Measurements from ENCODE around the gene YBX1. TPM values are rescaled to one million over a fixed set of nuclear protein-coding genes. Genes with fewer than 3 reads are reported as not detected.
A peak's percentile ranks its signal among the peaks of the same experiment; 100 is the strongest.

Gene YBX1
- total and polyA plus RNA-seq, 2 experiments from 2014 or later = 358 to 1,046 TPM

DNA sequence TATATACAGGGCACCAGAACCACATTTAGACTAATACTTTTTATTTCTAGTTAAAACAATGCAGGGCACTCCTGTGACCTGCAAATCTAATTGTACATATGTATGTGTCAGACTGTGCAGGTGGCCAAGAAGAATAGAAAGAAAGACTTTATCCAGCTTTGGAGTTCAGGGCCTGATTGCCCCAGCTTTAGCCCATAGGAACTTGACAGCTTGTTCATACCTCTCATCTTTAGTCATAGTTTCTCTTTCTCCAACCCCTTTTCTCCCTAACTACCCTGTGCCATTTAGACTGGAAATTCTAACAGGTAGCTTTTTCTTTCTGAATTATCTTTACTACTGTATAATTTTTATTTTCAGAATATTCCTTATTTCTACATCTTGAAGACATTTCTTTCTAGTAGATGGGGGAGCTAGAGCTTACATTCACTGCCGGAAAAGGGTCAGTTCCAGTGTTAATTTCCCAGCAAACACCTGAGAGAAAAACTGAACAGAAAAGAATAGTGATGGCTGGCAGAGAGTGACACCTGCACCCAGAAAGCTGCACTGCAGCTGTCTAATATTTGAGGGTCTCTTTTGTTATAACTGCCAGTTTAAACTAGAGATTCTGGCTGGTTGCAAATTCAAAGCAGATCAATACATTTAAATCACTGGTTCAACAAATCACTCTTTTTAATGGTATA lies 8.4 kb downstream of the YBX1 start:
- H3K4me3 ChIP-seq = no peak overlapping the region
- peaks cover 31% of the 10 kb centered on the region for H3K4me1 ChIP-seq (ENCODE audit: low read depth)
- no peak for TF ChIP-seq CTCF (IDR thresholded peaks at IDR 0.05; ENCODE audit: low read depth, low read length)
- DNase-seq (ENCODE audit: low read depth in 1 of 2, low spot score in 1 of 2) = peak in 1 of 2 donors; percentile 9
- H3K27me3 ChIP-seq = no peaks in the 10 kb centered on the region
- H3K36me3 ChIP-seq = peaks cover 21% of the 10 kb centered on the region
- no peak overlapping the region for H3K27ac ChIP-seq
- H3K9me3 ChIP-seq (ENCODE audit: low read depth) = no peaks in the 10 kb centered on the region

DNA sequence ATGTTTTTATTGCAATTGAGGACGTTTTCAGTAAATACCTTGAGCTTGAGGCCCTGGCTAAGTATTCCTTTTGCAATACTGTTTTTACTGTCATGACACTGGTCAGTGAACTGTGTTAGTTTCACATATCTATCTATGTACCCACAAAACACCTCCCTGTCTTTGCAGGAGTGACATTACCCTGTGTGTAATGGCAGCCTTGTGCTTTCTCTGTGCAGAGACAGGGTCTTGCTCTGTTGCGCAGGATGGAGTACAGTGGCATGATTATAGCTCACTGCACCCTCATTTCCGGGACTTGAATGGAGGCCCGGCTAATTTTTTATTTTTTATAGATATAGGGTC lies 8.9 kb downstream of the YBX1 start:
- H3K9me3 ChIP-seq (ENCODE audit: low read depth) = no peaks in the 10 kb centered on the region
- no peak overlapping the region for H3K4me3 ChIP-seq
- H3K27me3 ChIP-seq = no peaks in the 10 kb centered on the region
- no peak overlapping the region for H3K27ac ChIP-seq
- no peak for DNase-seq (ENCODE audit: low read depth in 1 of 2, low spot score in 1 of 2)
- no peak for TF ChIP-seq CTCF (IDR thresholded peaks at IDR 0.05; ENCODE audit: low read depth, low read length)
- peaks cover 26% of the 10 kb centered on the region for H3K4me1 ChIP-seq (ENCODE audit: low read depth)
- peaks cover 25% of the 10 kb centered on the region for H3K36me3 ChIP-seq

GRCh38 chr1:42692461-42692860 lies 10.2 kb downstream of the YBX1 start:
- no peak overlapping the region for H3K4me3 ChIP-seq
- no peak overlapping the region for H3K27ac ChIP-seq
- H3K36me3 ChIP-seq = peaks cover 38% of the 10 kb centered on the region

DNA sequence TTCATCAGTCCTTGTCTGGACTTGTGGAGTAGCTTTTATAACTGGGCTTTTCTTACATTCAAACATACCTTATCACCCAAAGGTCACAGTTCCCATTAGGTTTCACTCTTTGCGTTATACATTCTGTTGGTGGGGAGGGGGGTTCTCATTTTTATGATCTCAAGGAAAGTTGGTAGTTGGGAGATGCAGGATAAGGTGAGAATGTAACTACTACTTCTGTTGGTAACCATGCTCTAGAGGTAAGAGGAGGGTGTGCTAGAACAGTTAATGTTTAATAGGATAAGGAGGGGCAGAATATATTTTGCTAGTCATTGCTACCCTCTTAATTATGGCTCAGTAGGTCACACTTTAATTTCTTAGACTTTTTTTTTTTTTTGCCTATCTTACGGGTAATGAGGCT lies 10.7 kb downstream of the YBX1 start:
- Histone ChIP-seq H3K36me3 (peaks cover 43% of the 10 kb centered on the region), H3K9me3 (ENCODE audit: low read depth) (no peaks in the 10 kb centered on the region), H3K4me3 (no peak overlapping the region), H3K27ac (no peak overlapping the region), H3K4me1 (ENCODE audit: low read depth) (peaks cover 12% of the 10 kb centered on the region), H3K27me3 (no peaks in the 10 kb centered on the region)
- no peak for TF ChIP-seq CTCF (IDR thresholded peaks at IDR 0.05; ENCODE audit: low read depth, low read length)
- DNase-seq (ENCODE audit: low read depth in 1 of 2, low spot score in 1 of 2) = no peak

More at GRCh38 chr1:42692461-42692860, 10.2 kb downstream of the YBX1 start:
- TF ChIP-seq CTCF (IDR thresholded peaks at IDR 0.05; ENCODE audit: low read depth, low read length) = no peak
- no peak for DNase-seq (ENCODE audit: low read depth in 1 of 2, low spot score in 1 of 2)
- Histone ChIP-seq H3K27me3 (no peaks in the 10 kb centered on the region), H3K4me1 (ENCODE audit: low read depth) (peaks cover 13% of the 10 kb centered on the region), H3K9me3 (ENCODE audit: low read depth) (no peaks in the 10 kb centered on the region)

GRCh38 chr1:42698081-42698813 lies 16.0 kb downstream of the YBX1 start:
- no peak for DNase-seq (ENCODE audit: low read depth in 1 of 2, low spot score in 1 of 2)
- Histone ChIP-seq H3K4me3 (no peak overlapping the region), H3K9me3 (ENCODE audit: low read depth) (no peaks in the 10 kb centered on the region), H3K36me3 (peaks cover 91% of the 10 kb centered on the region), H3K27ac (no peak overlapping the region), H3K27me3 (no peaks in the 10 kb centered on the region), H3K4me1 (ENCODE audit: low read depth) (no peaks in the 10 kb centered on the region)
- no peak for TF ChIP-seq CTCF (IDR thresholded peaks at IDR 0.05; ENCODE audit: low read depth, low read length)

Measured in cardiac muscle cell (in vitro differentiated cells and primary cell).